ENCODE results near the gene CYP26C1. TPM values are rescaled to one million over a fixed set of nuclear protein-coding genes. Genes with fewer than 3 reads are reported as not detected.

The CYP26C1 gene
- total RNA-seq, 1 experiment from 2014 or later, result 0.07 TPM

- TF ChIP-seq ATF3 (IDR thresholded peaks at IDR 0.05), result no peak
Observed at GRCh38 chr10:93060887-93061593, 442 bp downstream of the CYP26C1 start (continued).

GRCh38 chr10:93061594-93062513, 1.3 kb downstream of the CYP26C1 start:
- ChIA-PET CTCF (no interaction called here), POLR2A (no interaction called here), RAD21 (ENCODE audit: low non-redundant PET in 1 of 2, low total read pairs in 2 of 2, uncharacterized antibody in 2 of 2, unreplicated experiment in 2 of 2) (no interaction called here)
- ATAC-seq, result no peak
- H3K27ac ChIP-seq (ENCODE audit: low read depth, low read length), result no peak overlapping the region
- no peaks in the 10 kb centered on the region for H3K4me1 ChIP-seq (ENCODE audit: control insufficient read depth in 1 of 2, insufficient read depth in 2 of 2, low read length in 2 of 2)
- no peak overlapping the region for H2AFZ ChIP-seq (ENCODE audit: low read depth, low read length, poor library complexity, severe bottlenecking)
- H3K27me3 ChIP-seq (ENCODE audit: insufficient read depth, low read length), result no peaks in the 10 kb centered on the region
- H3K4me3 ChIP-seq (replicated peaks in 1 of 2; ENCODE audit: low read depth in 1 of 2, low read length in 2 of 2), result no peak overlapping the region
- H4K20me1 ChIP-seq (ENCODE audit: insufficient read depth), result no peaks in the 10 kb centered on the region
- no peaks in the 10 kb centered on the region for H3K9me3 ChIP-seq (ENCODE audit: control insufficient read depth in 1 of 2, insufficient read depth in 1 of 2, low read depth in 1 of 2, low read length in 2 of 2)
- BruUV-seq (replicated peaks), result no TSS peak
- no peak for DNase-seq (ENCODE audit: low read depth, low spot score)
- H3K9ac ChIP-seq (ENCODE audit: low read length), result no peak overlapping the region
- H3K36me3 ChIP-seq (ENCODE audit: control insufficient read depth in 1 of 2, insufficient read depth in 2 of 2, low read length in 2 of 2), result no peaks in the 10 kb centered on the region
- no peaks in the 10 kb centered on the region for H3K9me2 ChIP-seq (ENCODE audit: insufficient read depth)
- intact Hi-C loops (cut with micrococcal nuclease), result no loop called here
- H3K79me2 ChIP-seq (ENCODE audit: insufficient read depth, low read length), result no peaks in the 10 kb centered on the region
- no peak overlapping the region for H3K4me2 ChIP-seq (ENCODE audit: low read length)
- TF ChIP-seq MAX (IDR thresholded peaks at IDR 0.05), result no peak
- TF ChIP-seq CTCF (IDR thresholded peaks at IDR 0.05 in 2 of 3, conservative IDR thresholded peaks at IDR 0.05 in 1 of 3; ENCODE audit: borderline replicate concordance in 1 of 3, insufficient read depth in 1 of 3, low read depth in 2 of 3, low read length in 2 of 3), result no peak
- TF ChIP-seq CBX3 (IDR thresholded peaks at IDR 0.05; ENCODE audit: low read depth), result no peak
- no peak for TF ChIP-seq SIN3A (IDR thresholded peaks at IDR 0.05; ENCODE audit: low read depth)
- TF ChIP-seq POLR2A (IDR thresholded peaks at IDR 0.05; ENCODE audit: borderline replicate concordance, extremely low read depth, insufficient read depth, insufficient read length), result no peak
- TF ChIP-seq ELF1 (IDR thresholded peaks at IDR 0.05; ENCODE audit: borderline replicate concordance, low read depth), result no peak
- no peak for TF ChIP-seq REST (IDR thresholded peaks at IDR 0.05; ENCODE audit: low read depth)
- no peak for TF ChIP-seq EZH2phosphoT487 (IDR thresholded peaks at IDR 0.05; ENCODE audit: borderline replicate concordance)
- no peak for TF ChIP-seq ZBTB33 (IDR thresholded peaks at IDR 0.05; ENCODE audit: extremely low read depth, insufficient replicate concordance, low read length)
- TF ChIP-seq SP1 (IDR thresholded peaks at IDR 0.05; ENCODE audit: low read depth), result no peak
- no peak for TF ChIP-seq POLR2AphosphoS5 (IDR thresholded peaks at IDR 0.05; ENCODE audit: low read depth, low read length)
- TF ChIP-seq EZH2 (IDR thresholded peaks at IDR 0.05), result no peak
- TF ChIP-seq RAD21 (IDR thresholded peaks at IDR 0.05; ENCODE audit: low read depth), result no peak
- TF ChIP-seq ZFX (IDR thresholded peaks at IDR 0.05), result no peak
- TF ChIP-seq SRF (IDR thresholded peaks at IDR 0.05; ENCODE audit: low read depth), result no peak

Data from HCT116 (cell line).